ENCODE data around the gene RNU6-9.
"Not testable (repeated sequence)": the region's sequence is repeated elsewhere in the genome, so short reads cannot be mapped to it uniquely, and the experiment has no call there.

Gene RNU6-9

GRCh38 chr19:861756-862580 is 31.3 kb upstream of the RNU6-9 start:
- DNase-seq: peak; percentile 74

- peak; percentile 52 for DNase-seq
Observed at GRCh38 chr19:862581-863314, 30.5 kb upstream of the RNU6-9 start.

GRCh38 chr19:863315-863620 is 30.0 kb upstream of the RNU6-9 start:
- DNase-seq: no peak

- DNase-seq: no peak
Observed at GRCh38 chr19:866769-867300, 26.4 kb upstream of the RNU6-9 start.

GRCh38 chr19:867301-867793 is 25.9 kb upstream of the RNU6-9 start:
- no peak for DNase-seq

GRCh38 chr19:867855-868457 is 25.3 kb upstream of the RNU6-9 start:
- no peak for DNase-seq

- DNase-seq: no peak
Observed at GRCh38 chr19:868458-869244, 24.6 kb upstream of the RNU6-9 start.

- DNase-seq: no peak
Observed at GRCh38 chr19:869245-870177, 23.8 kb upstream of the RNU6-9 start.

GRCh38 chr19:870314-870713 is 23.0 kb upstream of the RNU6-9 start:
- DNase-seq: no peak

- no peak for DNase-seq
Observed at GRCh38 chr19:870963-871401, 22.3 kb upstream of the RNU6-9 start.

GRCh38 chr19:871446-872265 is 21.6 kb upstream of the RNU6-9 start:
- no peak for DNase-seq

- DNase-seq: peak; percentile 79
Observed at GRCh38 chr19:872266-872951, 20.9 kb upstream of the RNU6-9 start.

- peak; percentile 45 for DNase-seq
Observed at GRCh38 chr19:873084-873483, 20.2 kb upstream of the RNU6-9 start.

- no peak for DNase-seq
Observed at GRCh38 chr19:873561-874041, 19.7 kb upstream of the RNU6-9 start.

- DNase-seq: no peak
Observed at GRCh38 chr19:875265-875879, 17.9 kb upstream of the RNU6-9 start.

GRCh38 chr19:876089-876488 is 17.2 kb upstream of the RNU6-9 start:
- DNase-seq: no peak

GRCh38 chr19:876780-877314 is 16.4 kb upstream of the RNU6-9 start:
- DNase-seq: no peak

GRCh38 chr19:877992-878660 is 15.2 kb upstream of the RNU6-9 start:
- not testable (repeated sequence) for DNase-seq
